A673 (cell line): ENCODE measurements around the gene KCNG2.

Experiments used
- EZH2 ChIP-seq: fragments of 200-600 bp; sonication (generic); IDR thresholded peaks from 2 replicates; pipeline ENCODE4 v1.6.1; 2017; ENCODE audit warnings: borderline replicate concordance, low read depth, mild to moderate bottlenecking, mixed read lengths, antibody characterized with exemption, low read length; ENCODE audit not compliant: poor library complexity, severe bottlenecking
- TF ChIP-seq, protein P1 (sequence below): fragments of 300-800, 200-600 bp; sonication (generic); conservative IDR thresholded peaks from 2 replicates; pipeline ENCODE4 v1.5.1; 2017; ENCODE audit warnings: low read depth, mild to moderate bottlenecking, antibody characterized with exemption, low read length, moderate library complexity, mixed read lengths

DNA sequence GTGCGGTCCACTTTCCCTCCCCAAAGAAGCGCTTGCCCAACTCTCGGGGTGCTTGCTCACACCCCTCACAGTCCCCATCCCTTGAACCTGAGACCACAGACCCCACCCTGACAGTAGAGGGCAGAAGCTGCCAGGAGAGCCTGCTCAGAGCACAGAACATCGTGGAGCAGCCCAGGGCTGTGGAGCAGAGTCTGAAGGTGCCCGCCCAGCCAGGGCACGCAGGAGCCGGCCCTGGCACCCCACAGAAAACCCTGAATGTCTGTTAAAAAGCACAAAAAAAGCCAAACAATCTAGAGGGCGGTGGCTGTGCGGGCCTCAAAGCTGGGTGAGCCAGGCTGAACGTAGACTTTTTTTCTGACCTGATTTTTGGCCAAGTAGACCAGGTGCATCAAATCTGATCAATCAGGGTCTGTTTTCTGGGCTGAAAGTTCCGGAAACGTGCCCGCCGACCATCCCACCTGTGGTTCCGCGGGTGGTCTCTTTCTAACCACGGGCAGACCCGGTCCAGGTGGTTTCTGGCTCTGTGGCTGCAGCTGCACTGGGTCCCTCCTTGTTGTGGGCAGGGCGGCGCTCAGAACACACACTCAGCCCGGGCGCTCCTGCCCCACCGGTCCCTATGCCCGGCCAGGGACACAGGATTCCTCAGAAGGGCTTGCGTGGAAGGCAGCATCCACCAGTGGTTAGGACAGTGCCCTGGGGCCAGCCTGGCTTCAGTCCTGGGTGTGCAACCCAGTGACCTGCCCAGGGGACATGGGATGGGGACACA, 87.4 kb downstream of the KCNG2 start:
- TF ChIP-seq, protein P1, sequence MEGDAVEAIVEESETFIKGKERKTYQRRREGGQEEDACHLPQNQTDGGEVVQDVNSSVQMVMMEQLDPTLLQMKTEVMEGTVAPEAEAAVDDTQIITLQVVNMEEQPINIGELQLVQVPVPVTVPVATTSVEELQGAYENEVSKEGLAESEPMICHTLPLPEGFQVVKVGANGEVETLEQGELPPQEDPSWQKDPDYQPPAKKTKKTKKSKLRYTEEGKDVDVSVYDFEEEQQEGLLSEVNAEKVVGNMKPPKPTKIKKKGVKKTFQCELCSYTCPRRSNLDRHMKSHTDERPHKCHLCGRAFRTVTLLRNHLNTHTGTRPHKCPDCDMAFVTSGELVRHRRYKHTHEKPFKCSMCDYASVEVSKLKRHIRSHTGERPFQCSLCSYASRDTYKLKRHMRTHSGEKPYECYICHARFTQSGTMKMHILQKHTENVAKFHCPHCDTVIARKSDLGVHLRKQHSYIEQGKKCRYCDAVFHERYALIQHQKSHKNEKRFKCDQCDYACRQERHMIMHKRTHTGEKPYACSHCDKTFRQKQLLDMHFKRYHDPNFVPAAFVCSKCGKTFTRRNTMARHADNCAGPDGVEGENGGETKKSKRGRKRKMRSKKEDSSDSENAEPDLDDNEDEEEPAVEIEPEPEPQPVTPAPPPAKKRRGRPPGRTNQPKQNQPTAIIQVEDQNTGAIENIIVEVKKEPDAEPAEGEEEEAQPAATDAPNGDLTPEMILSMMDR = no peak
- no peak for TF ChIP-seq EZH2
